ENCODE measurements around the gene HOOK2. TPM values are rescaled to one million over a fixed set of nuclear protein-coding genes. Genes with fewer than 3 reads are reported as not detected.

HOOK2 gene
- total RNA-seq, 3 donors from 2014 or later = 52.2 to 91.9 (median 69.0) TPM

DNA sequence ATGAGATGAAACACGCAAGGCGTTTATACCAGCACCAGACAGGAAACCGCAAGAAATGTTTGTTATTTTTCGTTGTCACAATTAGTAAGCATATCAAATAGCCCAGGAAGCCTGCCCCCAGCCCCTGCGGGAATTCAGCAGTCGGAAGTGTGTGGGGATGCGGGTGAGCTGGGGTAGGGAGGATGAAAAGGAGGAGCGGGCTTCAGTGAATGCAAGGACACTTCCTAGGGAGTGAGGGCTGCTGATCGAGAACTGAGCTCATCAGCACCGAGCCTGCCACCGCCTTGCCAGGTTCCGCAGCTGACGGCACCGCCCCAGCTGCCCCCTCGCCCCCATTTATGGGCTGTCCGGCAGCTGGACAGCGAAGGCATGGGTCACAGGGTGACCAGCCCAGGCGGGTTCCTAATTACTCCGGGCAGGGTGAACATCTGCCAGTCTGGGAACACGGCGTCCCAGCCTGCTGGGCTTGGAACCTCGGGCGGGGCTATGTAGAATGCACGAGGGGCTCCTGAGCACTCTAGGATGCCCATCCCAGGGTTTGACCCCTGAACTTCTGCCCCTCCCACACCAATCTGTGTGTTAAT lies 25.3 kb downstream of the HOOK2 start:
- intact Hi-C loops (cut with DNase I, micrococcal nuclease) = no loop called here
- H3K36me3 ChIP-seq (ENCODE audit: low read depth) = no peaks in the 10 kb centered on the region
- H3K9me3 ChIP-seq = no peaks in the 10 kb centered on the region
- ATAC-seq = peak; percentile 78
- H3K4me1 ChIP-seq (ENCODE audit: low read depth) = peaks cover 13% of the 10 kb centered on the region
- TF ChIP-seq, protein P1, sequence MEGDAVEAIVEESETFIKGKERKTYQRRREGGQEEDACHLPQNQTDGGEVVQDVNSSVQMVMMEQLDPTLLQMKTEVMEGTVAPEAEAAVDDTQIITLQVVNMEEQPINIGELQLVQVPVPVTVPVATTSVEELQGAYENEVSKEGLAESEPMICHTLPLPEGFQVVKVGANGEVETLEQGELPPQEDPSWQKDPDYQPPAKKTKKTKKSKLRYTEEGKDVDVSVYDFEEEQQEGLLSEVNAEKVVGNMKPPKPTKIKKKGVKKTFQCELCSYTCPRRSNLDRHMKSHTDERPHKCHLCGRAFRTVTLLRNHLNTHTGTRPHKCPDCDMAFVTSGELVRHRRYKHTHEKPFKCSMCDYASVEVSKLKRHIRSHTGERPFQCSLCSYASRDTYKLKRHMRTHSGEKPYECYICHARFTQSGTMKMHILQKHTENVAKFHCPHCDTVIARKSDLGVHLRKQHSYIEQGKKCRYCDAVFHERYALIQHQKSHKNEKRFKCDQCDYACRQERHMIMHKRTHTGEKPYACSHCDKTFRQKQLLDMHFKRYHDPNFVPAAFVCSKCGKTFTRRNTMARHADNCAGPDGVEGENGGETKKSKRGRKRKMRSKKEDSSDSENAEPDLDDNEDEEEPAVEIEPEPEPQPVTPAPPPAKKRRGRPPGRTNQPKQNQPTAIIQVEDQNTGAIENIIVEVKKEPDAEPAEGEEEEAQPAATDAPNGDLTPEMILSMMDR (IDR thresholded peaks at IDR 0.05) = no peak
- H3K4me3 ChIP-seq = no peak overlapping the region
- DNase-seq = peak; percentile 42 to 81 (median 68)

DNA sequence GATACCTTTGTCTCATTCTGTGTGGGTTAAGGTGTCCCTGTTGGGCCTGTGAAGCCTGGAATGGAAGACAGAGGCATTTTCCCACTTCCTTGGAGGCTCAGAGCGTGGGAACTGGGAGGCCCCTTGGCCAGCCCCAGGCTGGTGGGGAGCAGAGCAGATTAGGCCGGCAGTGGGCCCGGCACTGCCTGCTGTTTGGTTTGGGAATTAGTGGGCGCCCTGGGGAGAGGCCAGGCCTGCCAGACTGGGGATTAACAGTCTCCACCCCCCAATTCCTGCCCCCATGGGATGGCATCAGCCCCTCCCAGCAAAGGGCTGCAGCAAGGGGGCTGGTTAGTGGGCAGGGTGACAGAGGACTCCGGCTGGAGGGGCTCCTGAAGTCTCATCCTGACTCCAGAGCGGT lies 26.9 kb downstream of the HOOK2 start:
- H3K4me3 ChIP-seq = no peak overlapping the region
- ATAC-seq (no peak), DNase-seq (no peak)
- intact Hi-C loops (cut with DNase I, micrococcal nuclease) = no loop called here
- no peaks in the 10 kb centered on the region for H3K36me3 ChIP-seq (ENCODE audit: low read depth)
- TF ChIP-seq, protein P1 (IDR thresholded peaks at IDR 0.05) = no peak
- H3K9me3 ChIP-seq = no peaks in the 10 kb centered on the region
- H3K4me1 ChIP-seq (ENCODE audit: low read depth) = peaks cover 13% of the 10 kb centered on the region

DNA sequence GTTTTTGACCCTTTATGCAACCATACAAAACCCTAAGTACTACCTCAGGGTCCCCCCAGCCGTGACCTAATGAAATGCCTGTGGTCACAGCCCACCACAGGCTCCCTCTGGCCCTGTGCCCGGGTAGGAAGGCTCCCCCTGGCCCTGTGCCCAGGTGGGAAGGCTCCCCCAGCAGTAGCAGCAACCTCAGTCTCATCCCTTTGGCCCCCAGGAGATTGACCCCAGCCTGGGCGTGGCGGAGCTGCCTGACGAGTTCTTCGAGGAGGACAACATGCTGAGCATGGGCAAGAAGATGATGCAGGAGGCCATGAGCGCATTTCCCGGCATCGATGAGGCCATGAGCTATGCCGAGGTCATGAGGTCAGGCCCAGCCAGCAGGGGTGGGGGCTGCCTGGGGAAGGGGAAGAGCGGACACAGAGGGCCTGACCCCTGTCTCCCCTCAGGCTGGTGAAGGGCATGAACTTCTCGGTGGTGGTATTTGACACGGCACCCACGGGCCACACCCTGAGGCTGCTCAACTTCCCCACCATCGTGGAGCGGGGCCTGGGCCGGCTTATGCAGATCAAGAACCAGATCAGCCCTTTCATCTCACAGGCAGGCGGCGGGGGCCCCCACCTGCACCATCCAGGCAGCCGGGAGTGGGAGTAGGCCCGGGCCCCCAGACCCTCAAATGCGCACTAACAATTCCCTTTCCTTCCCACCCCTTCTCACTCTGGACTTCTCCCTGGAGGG lies 30.0 kb downstream of the HOOK2 start:
- ATAC-seq = no peak
- TF ChIP-seq, protein P1 (IDR thresholded peaks at IDR 0.05) = no peak
- Histone ChIP-seq H3K4me3 (no peak overlapping the region), H3K9me3 (no peaks in the 10 kb centered on the region), H3K36me3 (ENCODE audit: low read depth) (no peaks in the 10 kb centered on the region), H3K4me1 (ENCODE audit: low read depth) (peaks cover 8% of the 10 kb centered on the region)
- intact Hi-C loops (cut with DNase I, micrococcal nuclease) = no loop called here
- no peak for DNase-seq

DNA sequence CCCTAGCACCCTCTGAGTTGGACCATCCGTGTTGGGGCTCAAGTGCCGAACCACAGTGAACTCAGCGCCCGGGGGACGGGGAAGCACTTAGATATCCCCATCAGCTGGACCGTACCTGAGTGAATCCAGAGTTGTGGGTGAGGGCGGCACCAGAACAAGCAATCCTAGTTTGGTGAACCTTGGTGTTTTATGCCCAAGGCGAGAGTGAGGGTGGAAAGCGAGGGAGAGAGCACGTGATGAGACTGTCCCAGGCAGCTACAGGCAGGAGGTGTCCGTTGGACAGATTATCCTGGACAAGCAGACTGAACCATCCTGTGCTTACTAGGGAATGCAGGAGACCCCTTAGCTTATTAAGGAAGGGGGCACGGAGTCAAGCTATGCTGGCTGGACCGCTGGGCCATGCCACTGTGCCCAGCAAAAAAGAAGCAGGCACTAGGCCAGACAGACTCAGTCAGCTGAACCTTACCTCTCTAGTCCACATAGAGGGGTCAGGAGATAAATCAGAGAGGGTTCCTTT lies 37.5 kb downstream of the HOOK2 start:
- Histone ChIP-seq H3K36me3 (ENCODE audit: low read depth) (no peaks in the 10 kb centered on the region), H3K4me1 (ENCODE audit: low read depth) (peaks cover 23% of the 10 kb centered on the region), H3K4me3 (peak overlapping the region; percentile 43), H3K9me3 (no peaks in the 10 kb centered on the region)
- intact Hi-C loops (cut with DNase I, micrococcal nuclease) = no loop called here
- no peak for ATAC-seq
- TF ChIP-seq, protein P1 (IDR thresholded peaks at IDR 0.05) = no peak
- DNase-seq = no peak

DNA sequence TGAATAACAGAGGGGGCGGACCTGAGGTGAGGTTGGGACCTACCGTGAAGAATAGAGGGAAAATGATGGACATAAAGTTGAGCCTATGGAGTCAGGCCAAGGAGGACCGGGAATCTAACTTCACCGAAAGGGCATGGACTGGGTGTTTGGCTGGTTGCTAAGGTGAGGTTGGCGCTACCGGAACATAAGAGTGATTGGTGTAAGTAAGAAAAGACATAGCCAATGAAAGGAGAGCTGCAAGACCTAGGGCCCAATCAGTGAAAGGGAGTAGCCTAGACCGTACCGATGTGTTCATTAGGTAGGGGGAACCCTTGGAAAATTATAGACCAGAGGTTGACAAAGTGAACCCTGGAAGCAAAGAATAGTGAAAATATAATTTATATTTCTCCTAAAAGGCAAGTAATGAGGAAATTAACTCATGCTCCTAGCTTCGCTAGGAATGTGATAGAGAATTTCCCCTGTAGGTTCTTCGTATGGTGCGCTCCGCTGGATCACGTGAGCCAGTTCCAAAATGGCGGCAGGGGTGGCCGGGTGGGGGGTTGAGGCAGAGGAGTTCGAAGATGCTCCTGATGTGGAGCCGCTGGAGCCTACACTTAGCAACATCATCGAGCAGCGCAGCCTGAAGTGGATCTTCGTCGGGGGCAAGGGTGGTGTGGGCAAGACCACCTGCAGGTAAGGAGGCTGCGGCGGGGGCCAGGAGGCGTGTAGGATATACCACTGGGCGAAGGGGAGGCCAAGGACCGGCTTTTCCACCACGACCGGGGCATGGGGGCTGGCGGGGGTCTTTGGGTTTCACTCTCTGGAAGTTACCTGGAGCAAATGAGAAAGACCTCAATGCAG lies 38.1 kb downstream of the HOOK2 start, which contains the start of gene GET3:
TSS of gene GET3 (plus strand) at position 503 of the 840 bp plus-strand sequence. CDS start at position 512, 9 bp downstream.
- TF ChIP-seq, protein P1 (IDR thresholded peaks at IDR 0.05) = peak; percentile 9

More for the DNA sequence above, 38.1 kb downstream of the HOOK2 start, which contains the start of gene GET3:
- intact Hi-C loops (cut with DNase I, micrococcal nuclease) = no loop called here
- H3K36me3 ChIP-seq (ENCODE audit: low read depth) = no peaks in the 10 kb centered on the region
- peaks cover 30% of the 10 kb centered on the region for H3K4me1 ChIP-seq (ENCODE audit: low read depth)
- peak within 1 kb of the TSS; percentile 43 for H3K4me3 ChIP-seq
- DNase-seq (peak; percentile 84 to 93 (median 87)), ATAC-seq (peak; percentile 82)
- no peaks in the 10 kb centered on the region for H3K9me3 ChIP-seq
